Measurements from ENCODE around the gene FAM117B.

DNA sequence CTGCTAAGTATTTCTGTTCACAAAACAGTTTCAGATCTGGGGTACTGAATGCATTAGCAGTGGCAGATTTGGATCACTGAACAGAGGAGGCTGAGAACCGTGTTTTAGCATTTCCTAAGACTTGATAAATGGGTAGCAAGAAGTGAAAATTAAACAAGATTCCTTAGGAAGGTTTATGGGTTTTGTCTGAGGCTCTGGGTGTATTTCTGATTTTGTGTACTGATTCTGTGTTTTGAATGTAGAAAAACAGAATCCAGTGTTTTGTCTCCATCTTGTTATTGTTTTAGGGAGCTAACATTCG, 1.4 kb downstream of the FAM117B start:
- TF ChIP-seq, protein P1, sequence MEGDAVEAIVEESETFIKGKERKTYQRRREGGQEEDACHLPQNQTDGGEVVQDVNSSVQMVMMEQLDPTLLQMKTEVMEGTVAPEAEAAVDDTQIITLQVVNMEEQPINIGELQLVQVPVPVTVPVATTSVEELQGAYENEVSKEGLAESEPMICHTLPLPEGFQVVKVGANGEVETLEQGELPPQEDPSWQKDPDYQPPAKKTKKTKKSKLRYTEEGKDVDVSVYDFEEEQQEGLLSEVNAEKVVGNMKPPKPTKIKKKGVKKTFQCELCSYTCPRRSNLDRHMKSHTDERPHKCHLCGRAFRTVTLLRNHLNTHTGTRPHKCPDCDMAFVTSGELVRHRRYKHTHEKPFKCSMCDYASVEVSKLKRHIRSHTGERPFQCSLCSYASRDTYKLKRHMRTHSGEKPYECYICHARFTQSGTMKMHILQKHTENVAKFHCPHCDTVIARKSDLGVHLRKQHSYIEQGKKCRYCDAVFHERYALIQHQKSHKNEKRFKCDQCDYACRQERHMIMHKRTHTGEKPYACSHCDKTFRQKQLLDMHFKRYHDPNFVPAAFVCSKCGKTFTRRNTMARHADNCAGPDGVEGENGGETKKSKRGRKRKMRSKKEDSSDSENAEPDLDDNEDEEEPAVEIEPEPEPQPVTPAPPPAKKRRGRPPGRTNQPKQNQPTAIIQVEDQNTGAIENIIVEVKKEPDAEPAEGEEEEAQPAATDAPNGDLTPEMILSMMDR (IDR thresholded peaks at IDR 0.05; ENCODE audit: insufficient read depth, low read length): no peak
- no peak for TF ChIP-seq POLR2AphosphoS5 (IDR thresholded peaks at IDR 0.05; ENCODE audit: low read depth)
